HG03097 (cell line): ENCODE results near the gene UBE4A.

Source experiments
- ATAC-seq: cut with Tn5 transposase; IDR thresholded peaks from one replicate; pipeline ENCODE4 v1.9.1; 2021; ENCODE audit not compliant: unreplicated experiment, low FRiP score

UBE4A gene, protein sequence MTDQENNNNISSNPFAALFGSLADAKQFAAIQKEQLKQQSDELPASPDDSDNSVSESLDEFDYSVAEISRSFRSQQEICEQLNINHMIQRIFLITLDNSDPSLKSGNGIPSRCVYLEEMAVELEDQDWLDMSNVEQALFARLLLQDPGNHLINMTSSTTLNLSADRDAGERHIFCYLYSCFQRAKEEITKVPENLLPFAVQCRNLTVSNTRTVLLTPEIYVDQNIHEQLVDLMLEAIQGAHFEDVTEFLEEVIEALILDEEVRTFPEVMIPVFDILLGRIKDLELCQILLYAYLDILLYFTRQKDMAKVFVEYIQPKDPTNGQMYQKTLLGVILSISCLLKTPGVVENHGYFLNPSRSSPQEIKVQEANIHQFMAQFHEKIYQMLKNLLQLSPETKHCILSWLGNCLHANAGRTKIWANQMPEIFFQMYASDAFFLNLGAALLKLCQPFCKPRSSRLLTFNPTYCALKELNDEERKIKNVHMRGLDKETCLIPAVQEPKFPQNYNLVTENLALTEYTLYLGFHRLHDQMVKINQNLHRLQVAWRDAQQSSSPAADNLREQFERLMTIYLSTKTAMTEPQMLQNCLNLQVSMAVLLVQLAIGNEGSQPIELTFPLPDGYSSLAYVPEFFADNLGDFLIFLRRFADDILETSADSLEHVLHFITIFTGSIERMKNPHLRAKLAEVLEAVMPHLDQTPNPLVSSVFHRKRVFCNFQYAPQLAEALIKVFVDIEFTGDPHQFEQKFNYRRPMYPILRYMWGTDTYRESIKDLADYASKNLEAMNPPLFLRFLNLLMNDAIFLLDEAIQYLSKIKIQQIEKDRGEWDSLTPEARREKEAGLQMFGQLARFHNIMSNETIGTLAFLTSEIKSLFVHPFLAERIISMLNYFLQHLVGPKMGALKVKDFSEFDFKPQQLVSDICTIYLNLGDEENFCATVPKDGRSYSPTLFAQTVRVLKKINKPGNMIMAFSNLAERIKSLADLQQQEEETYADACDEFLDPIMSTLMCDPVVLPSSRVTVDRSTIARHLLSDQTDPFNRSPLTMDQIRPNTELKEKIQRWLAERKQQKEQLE

DNA sequence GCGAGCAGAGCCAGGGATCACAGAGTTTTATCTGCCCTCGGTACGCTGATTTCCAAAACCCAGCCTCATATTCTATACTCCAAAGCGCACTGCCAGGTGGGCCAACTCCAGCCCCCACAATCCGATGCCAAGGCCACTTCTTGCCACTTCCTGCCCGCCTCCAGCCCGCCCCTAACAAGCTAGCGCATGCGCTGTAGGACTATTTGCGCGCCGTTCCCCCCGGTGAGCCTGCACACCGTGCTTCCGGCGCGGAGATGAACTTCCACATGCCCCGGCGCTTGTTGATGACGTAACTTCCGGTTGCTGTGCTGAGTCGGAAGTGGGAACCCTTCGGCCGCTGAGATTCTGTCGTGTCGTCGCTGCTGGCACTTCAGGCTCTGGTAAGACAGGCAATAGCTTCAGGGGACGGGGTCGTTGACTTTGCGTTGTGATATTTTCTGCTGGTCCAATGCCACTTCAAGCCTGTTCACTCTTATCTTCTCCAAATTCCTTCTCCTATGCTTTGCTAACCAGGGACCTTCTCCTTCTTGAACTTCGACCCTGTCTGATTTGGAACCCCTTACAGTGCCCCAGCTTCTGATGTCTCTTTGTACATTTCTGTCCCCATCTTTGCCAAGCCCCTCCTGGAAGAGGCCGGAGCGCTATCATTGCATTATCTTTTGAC, at the start of gene UBE4A:
UBE4A (plus strand) TSS at position 306 of the 664 bp plus-strand sequence. CDS start 5,481 bp downstream, outside the sequence.
- peak; percentile 78 for ATAC-seq

GRCh38 chr11:118310271-118310670, 49.1 kb upstream of the UBE4A start:
- ATAC-seq, result no peak

GRCh38 chr11:118310781-118311485, 48.5 kb upstream of the UBE4A start:
- ATAC-seq, result no peak

- ATAC-seq, result no peak
Measured at GRCh38 chr11:118311518-118311917, 47.9 kb upstream of the UBE4A start.

DNA sequence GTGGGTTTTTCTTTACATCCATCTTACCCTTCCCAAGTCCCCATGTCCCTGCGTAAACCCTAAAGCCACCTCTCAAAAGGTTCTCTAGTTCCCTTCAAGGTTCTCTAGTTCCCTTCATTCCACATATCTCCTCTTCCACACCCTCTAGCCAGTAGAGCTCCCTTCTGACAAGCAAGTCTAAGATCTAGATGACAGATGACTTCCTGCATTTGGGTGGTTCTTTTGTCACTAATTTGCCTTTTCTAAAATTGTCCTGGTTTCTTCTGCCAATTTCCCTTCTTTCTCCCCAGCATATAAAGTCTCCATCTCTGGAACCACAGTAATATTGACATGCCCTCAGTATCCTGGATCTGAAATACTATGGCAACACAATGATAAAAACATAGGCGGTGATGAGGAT, 47.1 kb upstream of the UBE4A start:
- ATAC-seq, result no peak

DNA sequence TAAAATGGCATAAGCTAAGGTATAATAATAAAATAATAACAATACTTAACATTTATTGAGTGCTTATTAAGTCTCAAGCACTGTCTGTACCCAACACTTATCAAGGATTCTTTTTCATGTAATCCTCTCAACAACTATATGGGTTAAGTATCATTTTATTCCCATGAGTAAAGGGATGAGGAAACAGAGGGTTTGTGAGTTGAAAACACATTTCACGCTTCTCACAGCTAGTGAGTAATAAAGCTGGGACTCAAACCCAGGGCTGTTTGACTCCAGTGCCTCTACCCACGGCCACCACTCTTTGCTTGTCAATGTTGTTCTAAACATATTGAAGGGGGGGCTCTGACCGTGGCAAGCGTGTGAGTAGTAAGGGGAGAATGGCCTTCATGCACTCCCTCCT, 46.2 kb upstream of the UBE4A start:
- ATAC-seq, result no peak

DNA sequence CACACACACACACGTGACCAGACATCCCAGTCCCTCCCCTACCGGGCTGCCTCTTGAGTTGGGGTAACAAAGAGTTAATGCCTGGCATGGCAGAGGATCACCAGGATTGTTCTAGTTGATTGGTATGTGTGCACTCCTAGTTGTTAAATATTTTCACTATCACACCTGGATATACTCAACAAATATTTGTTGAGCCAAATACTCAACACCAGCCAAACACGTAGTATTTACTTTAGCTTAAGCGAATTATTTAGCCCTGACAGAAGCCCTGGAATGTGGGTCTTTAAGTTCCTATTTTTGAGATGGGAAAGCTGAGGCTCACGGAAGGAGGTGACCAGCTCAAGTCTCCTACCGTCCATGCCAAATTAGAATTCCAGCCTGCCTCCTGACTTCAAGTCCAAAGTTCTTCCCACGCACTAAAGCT, 44.4 kb upstream of the UBE4A start:
- ATAC-seq, result no peak

DNA sequence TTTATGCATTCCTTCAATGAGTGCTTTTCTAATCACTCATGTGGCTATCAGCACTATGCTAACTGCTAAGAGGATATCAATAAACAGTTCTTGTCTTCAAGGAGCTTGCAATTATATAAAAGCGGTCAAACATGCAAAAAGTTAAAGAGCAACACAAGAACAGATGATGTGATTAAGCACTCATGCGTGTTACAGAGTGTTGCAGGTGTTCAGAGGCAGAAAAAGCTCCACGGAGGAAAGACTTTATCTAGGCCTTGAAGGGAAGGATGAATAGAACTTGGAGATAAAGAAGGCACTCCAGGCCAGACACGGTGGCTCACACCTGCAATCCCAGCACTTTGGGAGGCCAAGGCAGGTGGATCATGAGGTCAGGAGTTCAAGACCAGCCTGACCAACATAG, 41.3 kb upstream of the UBE4A start:
- ATAC-seq, result no peak

- ATAC-seq, result no peak
Measured at GRCh38 chr11:118318581-118319336, 40.6 kb upstream of the UBE4A start.

GRCh38 chr11:118319337-118319707, 40.1 kb upstream of the UBE4A start:
- ATAC-seq, result no peak

DNA sequence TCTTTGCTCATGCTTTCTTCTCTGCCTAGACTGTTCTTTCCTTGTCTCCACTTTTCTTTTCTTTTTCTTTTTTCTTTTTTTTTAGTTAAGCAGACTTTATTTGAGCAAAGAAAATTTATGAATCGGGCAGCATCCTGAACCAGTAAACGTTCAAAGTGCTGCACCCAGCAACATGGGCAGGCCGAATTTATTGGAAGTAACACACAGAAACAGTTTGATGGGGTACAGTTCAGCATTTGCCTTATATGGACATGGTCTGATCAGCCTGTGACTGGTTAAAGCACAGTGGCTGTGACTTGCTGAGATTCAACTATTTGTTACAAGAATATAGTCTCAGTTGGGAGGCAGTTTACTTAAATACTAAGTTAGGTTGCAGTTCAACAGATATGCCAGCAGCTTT, 38.9 kb upstream of the UBE4A start:
- ATAC-seq, result no peak

DNA sequence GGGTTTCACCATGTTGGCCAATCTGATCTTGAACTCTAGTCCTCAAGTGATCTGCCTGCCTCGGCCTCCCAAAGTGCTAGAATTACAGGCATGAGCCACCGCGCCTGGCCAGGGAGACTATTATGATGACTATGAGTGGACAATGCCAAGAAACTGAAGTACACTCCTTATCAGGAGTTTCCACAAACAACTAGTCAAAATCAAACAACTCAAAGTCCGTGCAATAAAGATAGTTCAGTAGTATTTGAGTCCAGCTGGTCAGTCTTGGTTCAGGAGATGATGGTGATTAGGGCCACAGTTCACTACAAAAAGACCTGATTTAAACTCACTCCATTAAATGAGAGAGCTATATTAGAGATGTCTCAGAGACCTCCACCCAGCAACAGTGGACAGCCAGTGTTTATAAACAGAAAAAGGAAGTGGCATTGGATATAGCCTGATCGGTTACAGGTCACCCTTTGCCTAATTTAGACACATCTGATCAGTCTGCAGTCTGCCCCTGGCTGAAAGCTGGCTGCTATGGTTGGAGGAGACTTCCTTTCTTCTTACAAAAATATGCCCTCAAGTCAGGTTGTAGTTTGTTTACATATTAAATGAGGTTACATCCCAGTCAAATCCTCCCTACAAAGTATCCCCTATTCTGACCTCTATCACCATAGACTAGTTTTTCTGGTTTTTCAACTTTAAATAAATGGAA, 37.9 kb upstream of the UBE4A start:
- ATAC-seq, result no peak

GRCh38 chr11:118322721-118323120, 36.7 kb upstream of the UBE4A start:
- ATAC-seq, result no peak

DNA sequence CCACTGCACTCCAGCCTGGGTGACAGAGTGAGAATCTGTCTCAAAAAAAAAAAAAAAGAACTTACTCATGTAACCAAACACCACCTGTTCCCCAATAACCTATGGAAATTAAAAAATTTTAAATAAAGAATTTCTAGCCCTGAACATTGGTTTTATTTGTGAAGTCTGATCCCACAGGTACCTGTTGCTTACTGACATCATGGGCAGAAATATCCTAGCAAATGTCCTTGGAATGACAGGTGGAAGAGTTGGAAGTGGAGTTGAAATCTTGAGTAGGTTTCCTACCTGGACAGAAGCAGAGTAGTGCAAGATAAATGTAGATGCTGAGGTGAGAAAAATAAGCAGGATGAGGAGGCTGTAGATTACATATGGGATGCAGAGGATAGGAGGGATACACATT, 34.1 kb upstream of the UBE4A start:
- no peak for ATAC-seq

DNA sequence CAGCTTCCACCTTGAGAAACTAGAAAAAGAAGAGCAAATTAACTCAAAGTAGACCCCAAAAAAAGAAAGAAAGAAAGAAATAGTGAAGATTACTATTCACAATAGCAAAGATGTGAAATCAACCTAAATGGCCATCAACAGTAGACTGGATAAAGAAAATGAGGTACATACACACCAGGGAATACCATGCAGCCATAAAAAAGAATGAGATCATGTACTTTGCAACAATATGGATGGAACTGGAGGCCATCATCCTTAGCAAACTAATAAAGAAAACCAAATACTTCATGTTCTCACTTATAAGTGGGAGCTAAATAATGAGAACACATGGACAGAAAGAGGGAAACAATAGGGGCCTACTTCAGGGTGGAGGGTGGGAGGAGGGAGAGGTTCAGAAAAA, 30.7 kb upstream of the UBE4A start:
- ATAC-seq, result no peak

DNA sequence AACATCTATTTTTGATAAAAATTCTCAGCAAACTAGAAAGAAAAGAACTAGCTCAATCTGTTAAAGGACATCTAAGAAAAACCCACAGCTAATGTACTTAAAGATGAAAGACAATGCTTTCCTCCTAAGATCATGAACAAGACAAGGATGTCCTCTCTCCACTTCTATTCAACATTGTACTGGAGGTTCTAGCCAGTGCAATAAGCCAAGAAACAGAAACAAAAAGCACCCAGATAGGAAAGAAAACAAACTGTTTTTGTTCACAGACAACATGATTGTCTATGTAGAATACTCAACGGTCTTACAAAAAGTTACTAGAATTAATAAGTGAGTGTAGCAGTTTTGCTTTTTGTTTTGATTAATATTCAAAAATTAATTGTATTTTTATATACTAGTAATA, 24.7 kb upstream of the UBE4A start:
- no peak for ATAC-seq

- ATAC-seq, result no peak
Measured at GRCh38 chr11:118338637-118339061, 20.8 kb upstream of the UBE4A start.

- no peak for ATAC-seq
Measured at GRCh38 chr11:118339281-118339961, 20.0 kb upstream of the UBE4A start.
